Mucosa of stomach (tissue), 1 donor: ENCODE data around the gene CDK14.

Experiments
- H3K27me3 ChIP-seq: one replicate; pipeline ENCODE4 v1.7.0; 2013; ENCODE audit warnings: mild to moderate bottlenecking, low read length; ENCODE audit not compliant: control insufficient read depth, insufficient read depth
- H3K36me3 ChIP-seq: one replicate; pipeline ENCODE4 v1.7.0; 2013; ENCODE audit warnings: low read length; ENCODE audit not compliant: control insufficient read depth, insufficient read depth
- H3K4me1 ChIP-seq: one replicate; pipeline ENCODE4 v1.7.0; 2013; ENCODE audit warnings: mild to moderate bottlenecking, low read length; ENCODE audit not compliant: control insufficient read depth, insufficient read depth
- H3K4me3 ChIP-seq: one replicate; pipeline ENCODE4 v1.7.0; 2013; ENCODE audit warnings: low read length
- H3K9ac ChIP-seq: one replicate; pipeline ENCODE4 v1.7.0; 2013; ENCODE audit warnings: mild to moderate bottlenecking, low read length, moderate library complexity
- H3K9me3 ChIP-seq: one replicate; pipeline ENCODE4 v1.7.0; 2013; ENCODE audit warnings: mild to moderate bottlenecking, low read length, moderate library complexity; ENCODE audit not compliant: control insufficient read depth
- donor health status: Pancreatic carcinoma.

Gene CDK14

DNA sequence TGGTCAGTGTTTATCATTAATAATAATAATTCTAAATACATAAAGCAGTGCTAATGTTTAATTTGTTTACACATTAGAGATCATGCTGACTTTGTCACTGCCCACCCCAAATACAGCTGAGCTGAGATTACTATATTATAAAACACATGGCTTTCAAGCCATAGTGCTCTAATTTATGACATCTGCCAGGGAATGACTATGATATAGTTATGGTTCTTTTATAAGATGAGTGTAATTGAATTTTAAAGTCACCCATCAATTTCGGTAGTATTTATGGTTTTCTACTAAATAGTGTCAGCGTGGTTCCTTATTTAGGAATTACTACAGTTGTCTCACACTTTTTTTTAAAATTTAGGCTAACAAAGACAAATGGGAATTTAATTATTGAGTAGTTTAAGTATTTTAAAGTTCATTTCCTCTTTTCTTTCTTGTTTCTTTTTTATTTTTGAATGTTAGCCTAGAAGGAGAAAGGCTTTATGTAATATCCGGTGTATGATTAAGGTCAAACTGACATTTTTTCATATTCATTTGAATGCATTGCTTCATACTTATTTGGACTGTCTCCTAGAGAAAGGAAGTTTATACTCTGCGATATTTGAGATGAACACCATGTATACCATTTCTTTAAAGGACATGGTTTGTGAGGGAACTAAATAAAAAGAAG is 3.9 kb downstream of the CDK14 start:
- Histone ChIP-seq H3K36me3 (no peaks in the 10 kb centered on the region), H3K9me3 (no peaks in the 10 kb centered on the region), H3K4me3 (no peak overlapping the region), H3K27me3 (peaks cover 12% of the 10 kb centered on the region), H3K9ac (no peak overlapping the region), H3K4me1 (peaks cover 3% of the 10 kb centered on the region)

DNA sequence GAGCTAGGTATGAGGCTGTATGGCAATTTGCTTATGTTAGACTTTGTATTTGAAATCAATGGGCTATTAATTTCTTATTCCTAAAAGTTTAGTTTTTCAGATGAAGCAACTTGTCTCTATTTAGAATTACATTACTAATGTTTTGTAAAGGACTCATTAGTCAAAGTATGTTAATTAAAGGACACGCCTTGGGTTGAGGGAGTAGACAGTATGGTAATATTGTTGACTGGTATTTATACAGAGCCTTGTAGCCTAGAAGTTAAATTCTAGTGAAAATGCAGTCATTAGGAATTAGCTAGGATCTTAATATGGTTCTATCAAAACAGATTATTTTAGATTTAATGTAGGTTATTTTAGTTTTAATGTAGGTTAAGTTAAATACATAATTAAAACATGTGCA is 6.2 kb downstream of the CDK14 start:
- Histone ChIP-seq H3K4me1 (no peaks in the 10 kb centered on the region), H3K9me3 (no peaks in the 10 kb centered on the region), H3K9ac (no peak overlapping the region), H3K36me3 (no peaks in the 10 kb centered on the region), H3K27me3 (peaks cover 3% of the 10 kb centered on the region), H3K4me3 (no peak overlapping the region)

DNA sequence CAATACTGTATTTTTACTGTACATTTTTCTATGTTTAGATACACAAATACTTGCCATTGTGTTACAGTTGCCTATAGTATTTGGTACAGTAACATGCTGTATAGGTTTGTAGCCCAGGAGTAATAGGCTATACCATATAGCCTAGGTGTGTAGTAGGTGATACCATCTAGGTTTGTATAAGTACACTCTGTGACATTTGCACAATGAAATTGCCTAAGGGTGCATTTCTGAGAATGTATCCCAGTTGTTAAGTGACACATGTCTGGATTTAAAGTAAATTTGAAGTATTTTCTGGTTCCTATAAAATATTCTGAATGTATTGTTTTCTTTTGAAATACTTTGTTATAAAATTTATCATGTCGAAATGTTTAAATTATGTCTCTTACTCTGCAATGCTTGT is 7.2 kb downstream of the CDK14 start:
- H3K4me1 ChIP-seq, result no peaks in the 10 kb centered on the region
- no peak overlapping the region for H3K4me3 ChIP-seq
- H3K36me3 ChIP-seq, result no peaks in the 10 kb centered on the region
- H3K9me3 ChIP-seq, result no peaks in the 10 kb centered on the region
- H3K9ac ChIP-seq, result no peak overlapping the region
- no peaks in the 10 kb centered on the region for H3K27me3 ChIP-seq

DNA sequence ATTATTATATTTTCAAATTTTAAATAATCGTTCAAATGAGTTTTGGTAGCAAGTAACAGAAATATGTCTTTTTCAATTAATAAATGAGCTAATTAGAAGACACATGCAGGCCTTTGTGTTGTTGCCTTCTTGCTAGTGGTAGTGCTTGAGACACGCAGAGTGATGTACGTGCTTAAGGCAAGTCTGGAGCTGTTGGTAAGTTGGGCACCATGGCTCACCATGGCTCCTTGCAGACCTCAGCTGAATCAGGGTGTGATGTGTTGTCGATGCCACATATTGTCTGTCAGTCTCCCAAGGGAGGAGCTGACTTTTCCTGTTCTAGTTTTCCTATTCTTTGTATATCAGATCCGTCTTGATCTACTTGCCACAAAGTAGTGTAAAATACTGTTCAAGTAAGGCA is 8.3 kb downstream of the CDK14 start:
- no peaks in the 10 kb centered on the region for H3K36me3 ChIP-seq
- no peak overlapping the region for H3K9ac ChIP-seq
- H3K4me3 ChIP-seq, result no peak overlapping the region
- H3K9me3 ChIP-seq, result no peaks in the 10 kb centered on the region
- H3K4me1 ChIP-seq, result no peaks in the 10 kb centered on the region
- no peaks in the 10 kb centered on the region for H3K27me3 ChIP-seq

DNA sequence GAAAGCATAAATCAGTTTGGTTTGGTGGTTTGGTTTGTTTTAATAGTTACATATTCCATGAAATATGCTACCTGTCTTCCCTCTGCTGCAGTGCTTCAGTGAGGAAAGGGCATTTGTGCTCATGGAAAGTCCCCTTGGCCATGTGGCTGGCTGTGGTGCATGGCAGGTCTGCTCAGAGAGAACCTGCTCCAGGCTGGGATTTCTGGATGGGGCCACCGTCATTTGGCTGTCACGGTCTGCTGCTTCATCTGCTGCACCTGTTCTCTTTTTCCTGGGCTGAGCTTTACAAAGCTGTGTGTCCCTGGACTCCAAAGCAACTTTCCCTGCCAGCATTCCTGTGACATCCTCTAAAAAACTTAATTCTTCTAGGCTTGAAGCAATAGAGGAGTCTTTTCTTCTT is 8.9 kb downstream of the CDK14 start:
- Histone ChIP-seq H3K9me3 (no peaks in the 10 kb centered on the region), H3K9ac (no peak overlapping the region), H3K36me3 (no peaks in the 10 kb centered on the region), H3K4me1 (no peaks in the 10 kb centered on the region), H3K27me3 (no peaks in the 10 kb centered on the region), H3K4me3 (no peak overlapping the region)

DNA sequence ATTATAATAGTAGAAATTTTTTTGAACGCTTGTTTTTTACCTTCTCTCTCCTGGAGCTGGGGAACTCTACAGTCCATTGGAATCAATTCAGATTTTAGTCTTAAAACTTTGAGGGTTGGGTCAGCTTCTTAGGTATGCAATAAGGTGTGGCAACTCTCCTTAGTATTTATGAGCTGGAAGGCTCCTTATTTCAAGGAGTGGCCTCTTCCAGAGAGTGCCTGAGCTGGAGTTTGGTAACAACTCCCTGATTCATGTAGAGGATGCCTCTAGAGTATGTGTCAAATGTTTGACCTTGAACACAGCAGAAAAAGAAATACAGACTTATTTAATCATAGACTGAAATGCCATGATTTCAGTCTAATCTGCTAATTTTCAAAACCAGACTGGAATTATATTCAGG is 11.1 kb downstream of the CDK14 start:
- no peak overlapping the region for H3K4me3 ChIP-seq
- H3K36me3 ChIP-seq, result no peaks in the 10 kb centered on the region
- no peak overlapping the region for H3K9ac ChIP-seq
- H3K9me3 ChIP-seq, result no peaks in the 10 kb centered on the region
- no peaks in the 10 kb centered on the region for H3K27me3 ChIP-seq
- H3K4me1 ChIP-seq, result no peaks in the 10 kb centered on the region

DNA sequence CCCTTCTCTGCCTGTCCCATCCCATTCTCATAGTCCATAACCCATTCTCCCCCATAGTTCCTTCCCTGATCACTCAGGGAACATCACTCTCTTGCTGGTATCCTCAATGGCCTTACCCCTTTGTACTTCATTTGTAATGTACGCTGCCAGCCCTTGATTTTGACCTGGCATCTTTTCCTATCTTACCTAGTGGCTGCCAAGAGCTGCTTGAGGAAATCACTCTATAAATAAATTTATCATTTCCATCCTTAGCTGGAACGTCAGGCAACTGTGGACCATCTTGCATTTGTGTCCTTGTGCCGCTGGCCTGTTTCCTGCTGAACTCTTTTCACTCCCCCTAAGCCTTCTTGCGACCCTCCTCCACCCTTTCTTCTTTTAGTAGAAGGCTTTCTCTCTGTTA is 14.0 kb downstream of the CDK14 start:
- H3K9me3 ChIP-seq, result no peaks in the 10 kb centered on the region
- H3K27me3 ChIP-seq, result no peaks in the 10 kb centered on the region
- H3K9ac ChIP-seq, result no peak overlapping the region
- H3K4me1 ChIP-seq, result no peaks in the 10 kb centered on the region
- no peak overlapping the region for H3K4me3 ChIP-seq
- H3K36me3 ChIP-seq, result no peaks in the 10 kb centered on the region

DNA sequence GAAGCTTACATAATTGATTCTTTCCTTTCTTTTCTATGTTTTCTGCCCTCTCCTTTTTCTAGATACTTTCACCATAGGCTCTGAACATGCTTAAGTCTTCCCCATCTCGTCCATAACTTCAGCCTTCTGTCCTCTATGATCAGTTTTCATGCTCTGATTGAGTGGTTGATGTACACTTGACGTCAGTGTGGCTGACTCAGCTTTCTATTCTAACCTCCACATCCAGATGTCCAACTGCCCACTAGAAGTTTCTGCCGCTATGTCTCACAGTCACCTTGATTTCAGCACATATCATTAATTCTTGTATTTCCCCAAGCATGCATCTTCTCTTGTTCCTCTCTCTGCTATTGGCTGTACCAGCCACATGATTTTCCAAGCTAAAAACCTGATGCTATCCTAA is 15.0 kb downstream of the CDK14 start:
- H3K36me3 ChIP-seq, result no peaks in the 10 kb centered on the region
- H3K4me1 ChIP-seq, result no peaks in the 10 kb centered on the region
- no peaks in the 10 kb centered on the region for H3K9me3 ChIP-seq
- no peaks in the 10 kb centered on the region for H3K27me3 ChIP-seq
- H3K4me3 ChIP-seq, result no peak overlapping the region
- H3K9ac ChIP-seq, result no peak overlapping the region

DNA sequence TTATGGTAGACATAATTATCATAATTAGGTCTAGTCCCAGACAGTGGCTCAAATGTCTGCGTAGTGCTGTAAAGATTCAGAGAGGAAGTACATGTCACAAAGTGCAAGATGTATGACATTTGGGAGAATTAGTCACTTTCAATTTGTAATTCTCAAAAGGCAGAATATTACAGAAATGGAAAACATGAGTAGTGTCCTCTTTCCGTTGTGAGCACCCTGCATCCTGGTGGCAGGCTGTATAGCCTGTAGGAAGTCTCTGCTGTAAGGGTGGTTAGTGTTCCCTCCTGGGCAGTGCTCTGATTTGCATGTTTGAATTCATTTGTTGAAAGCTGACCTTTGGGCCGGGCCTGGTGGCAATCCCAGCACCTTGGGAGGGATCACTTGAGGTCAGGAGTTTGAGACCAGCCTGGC is 17.0 kb downstream of the CDK14 start:
- no peak overlapping the region for H3K9ac ChIP-seq
- no peaks in the 10 kb centered on the region for H3K27me3 ChIP-seq
- no peak overlapping the region for H3K4me3 ChIP-seq
- no peaks in the 10 kb centered on the region for H3K36me3 ChIP-seq
- H3K9me3 ChIP-seq, result no peaks in the 10 kb centered on the region
- no peaks in the 10 kb centered on the region for H3K4me1 ChIP-seq

DNA sequence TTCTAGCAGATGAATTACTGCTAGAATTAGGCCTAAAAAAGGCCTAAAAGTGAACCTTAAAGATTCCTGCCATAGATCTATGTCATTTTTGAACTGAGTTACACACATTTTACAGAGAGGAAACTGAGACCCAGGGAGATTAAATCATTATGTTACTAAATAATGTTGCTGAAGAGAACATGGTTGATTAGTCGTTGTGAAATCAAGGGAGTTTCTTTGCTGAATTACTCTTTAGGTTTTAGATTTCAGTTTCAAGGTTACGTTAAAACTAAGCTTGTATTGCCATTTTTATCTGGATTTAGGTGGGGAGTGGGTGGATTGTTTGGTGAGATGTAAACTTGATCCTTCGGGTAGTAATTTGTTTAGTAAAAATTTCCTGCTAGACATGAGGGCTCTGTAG is 21.3 kb downstream of the CDK14 start:
- Histone ChIP-seq H3K27me3 (no peaks in the 10 kb centered on the region), H3K4me3 (no peak overlapping the region), H3K36me3 (no peaks in the 10 kb centered on the region), H3K9me3 (no peaks in the 10 kb centered on the region), H3K4me1 (peaks cover 7% of the 10 kb centered on the region), H3K9ac (no peak overlapping the region)

DNA sequence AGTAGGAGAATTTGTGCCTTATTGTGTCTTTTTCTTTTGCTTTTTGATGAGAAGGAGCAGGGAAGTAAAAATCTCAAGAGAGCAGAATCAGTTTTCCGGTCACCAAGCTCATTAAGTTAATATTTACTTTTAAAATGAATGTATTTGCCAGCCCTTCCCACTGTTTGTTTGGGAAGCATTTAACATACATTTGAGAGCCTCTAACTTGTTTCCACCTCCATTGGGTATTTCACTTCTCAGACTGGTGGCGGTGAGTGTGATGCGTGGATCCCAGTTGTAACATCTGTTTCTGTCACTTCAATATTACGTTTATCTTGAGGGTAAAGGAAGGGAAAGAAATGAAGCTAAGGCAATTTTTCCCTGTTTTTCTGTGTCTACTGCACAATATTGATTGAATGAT is 22.8 kb downstream of the CDK14 start:
- Histone ChIP-seq H3K9ac (no peak overlapping the region), H3K9me3 (no peaks in the 10 kb centered on the region), H3K36me3 (no peaks in the 10 kb centered on the region), H3K27me3 (no peaks in the 10 kb centered on the region), H3K4me3 (no peak overlapping the region), H3K4me1 (peaks cover 7% of the 10 kb centered on the region)

DNA sequence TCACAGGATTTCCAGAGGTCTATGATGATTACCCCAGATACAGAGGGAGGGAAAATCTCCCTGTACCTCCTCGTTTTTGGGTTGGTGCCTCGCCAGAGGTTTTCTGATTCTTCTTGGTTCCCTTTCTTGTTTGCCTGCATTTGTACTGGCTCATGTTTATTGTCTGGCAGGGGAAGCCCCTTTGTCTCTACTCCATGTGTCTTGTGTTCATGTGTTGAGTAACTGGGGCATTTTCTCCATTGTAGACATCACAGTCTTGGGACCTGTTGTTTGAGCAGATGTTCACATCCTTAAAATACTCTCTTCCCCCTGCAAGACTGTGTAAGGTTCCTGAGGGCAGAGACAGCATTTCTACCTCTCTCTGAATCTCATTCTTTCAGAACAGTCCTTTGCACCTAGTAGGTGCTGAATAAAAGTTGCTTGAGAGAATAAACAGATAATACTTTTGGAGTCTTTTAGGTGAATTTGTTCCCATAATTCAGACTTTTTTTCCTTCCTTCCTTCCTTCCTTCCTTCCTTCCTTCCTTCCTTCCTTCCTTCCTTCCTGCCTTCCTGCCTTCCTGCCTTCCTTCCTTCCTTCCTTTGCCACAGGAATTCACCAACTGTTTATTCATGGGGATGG is 25.1 kb downstream of the CDK14 start:
- no peaks in the 10 kb centered on the region for H3K36me3 ChIP-seq
- no peaks in the 10 kb centered on the region for H3K9me3 ChIP-seq
- peaks cover 7% of the 10 kb centered on the region for H3K4me1 ChIP-seq
- H3K4me3 ChIP-seq, result no peak overlapping the region
- H3K27me3 ChIP-seq, result no peaks in the 10 kb centered on the region
- H3K9ac ChIP-seq, result no peak overlapping the region

DNA sequence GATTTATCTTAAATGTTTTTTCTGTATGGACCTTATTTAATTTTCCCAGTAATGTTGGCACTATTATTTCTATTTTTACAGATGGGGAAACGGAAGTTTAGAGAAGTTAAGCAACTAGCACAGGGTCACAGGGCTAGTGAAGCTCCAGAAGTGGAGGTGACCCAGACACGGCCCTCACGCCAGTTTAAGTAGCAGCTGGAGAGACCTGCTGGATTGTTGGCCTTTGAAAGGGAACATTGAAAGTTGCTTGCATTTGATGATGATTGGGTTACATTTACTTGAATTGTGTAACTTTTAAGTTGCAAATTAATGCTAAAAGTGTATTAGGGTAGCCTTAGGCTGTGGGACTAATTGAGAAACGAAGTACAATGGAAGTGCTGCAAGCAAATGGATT is 25.6 kb downstream of the CDK14 start:
- Histone ChIP-seq H3K36me3 (no peaks in the 10 kb centered on the region), H3K9me3 (no peaks in the 10 kb centered on the region), H3K9ac (no peak overlapping the region), H3K4me3 (no peak overlapping the region), H3K4me1 (peaks cover 7% of the 10 kb centered on the region), H3K27me3 (no peaks in the 10 kb centered on the region)
